DND-41 (cell line): ENCODE measurements around the gene CCDC38.

Source experiments
- ATAC-seq: fragments of 200-7000 bp; cut with Tn5 transposase; 3 replicates; pipeline ENCODE4 v1.9.1; 2021; ENCODE audit warnings: low read depth; ENCODE audit not compliant: insufficient read depth
- DNase-seq: peaks from one replicate; pipeline ENCODE4 v3.0.0-alpha.2; 2020
- H2AFZ ChIP-seq: 2 replicates; pipeline ENCODE4 v1.6.0; 2012; ENCODE audit warnings: low read depth, low read length
- H3K27ac ChIP-seq: 2 replicates; pipeline ENCODE4 v1.5.1; 2012; ENCODE audit warnings: low read length, inconsistent platforms
- H3K27me3 ChIP-seq: fragments of 200-600 bp; sonication (generic); 2 replicates; pipeline ENCODE4 v1.6.0; 2012; ENCODE audit warnings: low read length, mild to moderate bottlenecking, inconsistent platforms; ENCODE audit not compliant: insufficient read depth, poor library complexity
- H3K36me3 ChIP-seq: 2 replicates; pipeline ENCODE4 v1.5.1; 2012; ENCODE audit warnings: low read length, inconsistent platforms; ENCODE audit not compliant: insufficient read depth
- H3K4me1 ChIP-seq: 2 replicates; pipeline ENCODE4 v1.5.1; 2012; ENCODE audit warnings: mild to moderate bottlenecking, low read length; ENCODE audit not compliant: insufficient read depth
- H3K4me2 ChIP-seq: 2 replicates; pipeline ENCODE4 v1.6.0; 2012; ENCODE audit warnings: mild to moderate bottlenecking, moderate library complexity, low read length, inconsistent platforms; ENCODE audit not compliant: insufficient read depth
- H3K4me3 ChIP-seq, 2 experiments: fragments of 200-600 bp in 1 of 2; shearing (Covaris generic) in 1 of 2; 2 replicates each; pipeline ENCODE4 v1.5.1; 2012 to 2016; ENCODE audit warnings: inconsistent platforms in 2 of 2, low read length in 2 of 2, mild to moderate bottlenecking in 2 of 2, low read depth in 1 of 2, moderate library complexity in 1 of 2
- H3K79me2 ChIP-seq: 2 replicates; pipeline ENCODE4 v1.6.0; 2012; ENCODE audit warnings: low read length, inconsistent platforms; ENCODE audit not compliant: insufficient read depth
- H3K9ac ChIP-seq: 2 replicates; pipeline ENCODE4 v1.6.0; 2012; ENCODE audit warnings: low read depth, mild to moderate bottlenecking, inconsistent platforms, low read length, moderate library complexity
- H3K9me3 ChIP-seq: 2 replicates; pipeline ENCODE4 v1.5.1; 2012; ENCODE audit warnings: low read length, moderate library complexity, mild to moderate bottlenecking, inconsistent platforms; ENCODE audit not compliant: insufficient read depth, severe bottlenecking
- H4K20me1 ChIP-seq: 2 replicates; pipeline ENCODE4 v1.6.0; 2012; ENCODE audit warnings: low read length; ENCODE audit not compliant: insufficient read depth
- CTCF ChIP-seq: IDR thresholded peaks from 2 replicates; pipeline ENCODE4 v1.5.1; 2012; ENCODE audit warnings: borderline replicate concordance, low read length, moderate library complexity, mild to moderate bottlenecking; ENCODE audit not compliant: poor library complexity, severe bottlenecking; ENCODE audit errors: extremely low read depth
- EZH2 ChIP-seq: IDR thresholded peaks from 3 replicates; pipeline ENCODE4 v1.6.1; 2012; ENCODE audit warnings: borderline replicate concordance, low read depth, mild to moderate bottlenecking, moderate library complexity, low read length, inconsistent platforms; ENCODE audit not compliant: severe bottlenecking

Gene CCDC38

DNA sequence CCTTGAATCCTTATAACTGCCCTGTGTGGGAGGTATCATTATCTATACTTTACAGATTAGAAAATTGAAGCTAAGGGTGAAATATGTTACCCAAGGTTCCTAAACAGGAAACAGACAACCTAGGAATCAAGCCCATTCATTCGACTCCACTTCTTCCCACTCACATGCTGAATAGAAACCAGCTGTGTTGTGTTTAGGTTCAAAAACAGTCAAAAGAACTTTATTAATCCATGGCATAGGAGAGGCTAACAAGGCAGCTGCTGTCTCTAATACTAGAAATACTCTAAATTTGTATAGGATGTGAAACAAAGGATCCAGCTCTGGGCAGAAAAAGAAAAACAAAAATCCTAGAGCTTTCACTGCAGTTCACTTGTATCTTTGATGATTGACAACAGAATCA, 10.6 kb upstream of the CCDC38 start:
- TF ChIP-seq EZH2 (no peak), CTCF (no peak)
- no peaks in the 10 kb centered on the region for H3K9me3 ChIP-seq

DNA sequence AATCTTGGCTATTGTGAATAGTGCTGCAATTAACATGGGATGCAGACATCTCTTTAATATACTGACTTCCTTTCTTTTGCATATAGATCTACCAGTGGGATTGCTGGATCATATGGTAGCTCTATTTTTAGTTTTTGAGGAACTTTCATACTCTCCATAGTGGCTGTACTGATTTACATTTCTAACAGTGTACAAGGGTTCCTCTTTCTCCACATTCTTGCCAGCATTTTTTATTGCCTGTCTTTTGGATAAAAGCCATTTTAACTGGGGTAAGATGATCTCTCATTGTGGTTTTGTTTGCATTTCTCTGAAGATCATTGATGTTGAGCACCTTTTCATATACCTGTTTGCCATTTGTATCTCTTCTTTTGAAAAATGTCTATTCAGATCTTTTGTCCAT, 9.1 kb upstream of the CCDC38 start:
- H3K27me3 ChIP-seq: no peaks in the 10 kb centered on the region
- no peak overlapping the region for H3K9ac ChIP-seq
- H3K4me1 ChIP-seq: no peaks in the 10 kb centered on the region
- no peaks in the 10 kb centered on the region for H3K79me2 ChIP-seq
- no peak overlapping the region for H3K4me2 ChIP-seq
- TF ChIP-seq EZH2 (no peak), CTCF (no peak)
- H3K36me3 ChIP-seq: no peaks in the 10 kb centered on the region
- no peak overlapping the region for H3K27ac ChIP-seq
- no peak overlapping the region for H2AFZ ChIP-seq
- ATAC-seq: no peak
- H3K9me3 ChIP-seq: no peaks in the 10 kb centered on the region
- DNase-seq: no peak
- no peak overlapping the region for H3K4me3 ChIP-seq
- H4K20me1 ChIP-seq: no peaks in the 10 kb centered on the region

More for the DNA sequence above, 10.6 kb upstream of the CCDC38 start:
- Histone ChIP-seq H3K27ac (no peak overlapping the region), H4K20me1 (no peaks in the 10 kb centered on the region), H3K4me3 (no peak overlapping the region), H3K4me2 (no peak overlapping the region), H3K27me3 (no peaks in the 10 kb centered on the region), H2AFZ (no peak overlapping the region), H3K4me1 (no peaks in the 10 kb centered on the region), H3K9ac (no peak overlapping the region), H3K79me2 (no peaks in the 10 kb centered on the region), H3K36me3 (no peaks in the 10 kb centered on the region)
- DNase-seq (no peak), ATAC-seq (no peak)

GRCh38 chr12:95949477-95950206, 7.2 kb upstream of the CCDC38 start:
- no peak for TF ChIP-seq EZH2
- TF ChIP-seq CTCF: no peak
- Histone ChIP-seq H3K27me3 (no peaks in the 10 kb centered on the region), H3K36me3 (no peaks in the 10 kb centered on the region), H3K9ac (no peak overlapping the region), H3K9me3 (no peaks in the 10 kb centered on the region), H3K4me3 (no peak overlapping the region), H3K4me1 (no peaks in the 10 kb centered on the region), H4K20me1 (no peaks in the 10 kb centered on the region), H3K79me2 (no peaks in the 10 kb centered on the region), H3K27ac (no peak overlapping the region), H3K4me2 (no peak overlapping the region), H2AFZ (no peak overlapping the region)
- ATAC-seq: no peak
- no peak for DNase-seq
